ENCODE data around the gene GCN1.

- TF ChIP-seq CTCF (IDR thresholded peaks at IDR 0.05; ENCODE audit: low read depth, low read length), result no peak
- TF ChIP-seq POLR2A (IDR thresholded peaks at IDR 0.05; ENCODE audit: extremely low read depth, insufficient read length), result no peak
- no peak for TF ChIP-seq MAX (IDR thresholded peaks at IDR 0.05; ENCODE audit: low read depth, low read length)
Measured at GRCh38 chr12:120169946-120170345, 24.6 kb downstream of the GCN1 start.

Data from NB4 (cell line).